GM18505 (cell line): Measurements from ENCODE around the gene IMPA2.

Experiments
- ATAC-seq: cut with Tn5 transposase; IDR thresholded peaks from one replicate; pipeline ENCODE4 v1.9.1; 2021; ENCODE audit not compliant: unreplicated experiment
- POLR2A ChIP-seq: IDR thresholded peaks from 4 replicates; pipeline ENCODE4 v1.6.1; 2011; ENCODE audit warnings: borderline replicate concordance; ENCODE audit not compliant: insufficient read depth, insufficient read length; ENCODE audit errors: extremely low read depth

Gene IMPA2

DNA sequence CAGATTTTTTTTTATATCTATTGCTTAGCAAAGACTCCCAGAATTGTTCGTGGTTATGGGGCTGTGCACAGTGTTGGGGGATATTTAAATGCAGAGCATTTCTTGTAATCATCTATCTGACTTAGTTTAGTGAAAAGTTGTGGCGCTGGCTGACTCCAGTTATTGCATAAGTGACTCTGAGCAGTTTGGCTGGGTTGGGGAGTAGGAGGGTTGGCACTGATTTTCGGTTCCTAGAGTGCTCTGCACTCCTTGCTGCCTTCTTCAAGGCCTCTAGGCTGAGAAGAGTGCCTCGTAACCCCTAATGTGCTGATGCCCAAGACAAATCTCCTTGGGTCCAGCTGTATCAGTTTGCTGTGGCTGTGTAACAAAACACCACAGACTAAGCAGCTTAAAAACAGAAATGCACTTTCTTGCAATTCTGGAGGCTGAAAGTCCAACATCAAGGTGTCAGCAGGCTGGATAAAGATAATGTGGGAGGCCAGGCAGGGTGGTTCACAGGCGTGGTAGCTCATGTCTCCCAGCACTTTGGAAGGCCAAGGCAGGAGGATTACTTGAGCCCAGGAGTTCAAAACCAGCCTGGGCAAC lies 6.5 kb upstream of the IMPA2 start:
- no peak for TF ChIP-seq POLR2A
- no peak for ATAC-seq

DNA sequence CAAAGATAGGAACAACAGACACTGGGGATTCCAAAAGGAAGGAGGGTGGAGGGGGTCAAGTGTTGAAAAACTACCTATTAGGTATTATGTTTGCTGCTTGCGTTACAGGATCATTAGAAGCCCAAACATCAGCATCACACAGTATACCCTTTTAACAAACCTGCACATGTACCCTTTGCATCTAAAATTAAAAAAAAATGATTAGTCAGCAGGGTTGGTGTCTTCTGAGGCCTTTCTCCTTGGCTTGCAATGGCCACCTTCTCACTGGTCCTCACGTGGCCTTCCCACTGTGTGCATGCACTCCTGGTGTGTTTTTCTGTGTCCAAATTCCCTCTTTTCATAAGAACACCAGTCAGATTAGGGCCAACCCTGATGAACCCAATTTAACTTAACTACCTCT lies 5.6 kb upstream of the IMPA2 start:
- no peak for ATAC-seq
- TF ChIP-seq POLR2A: no peak

DNA sequence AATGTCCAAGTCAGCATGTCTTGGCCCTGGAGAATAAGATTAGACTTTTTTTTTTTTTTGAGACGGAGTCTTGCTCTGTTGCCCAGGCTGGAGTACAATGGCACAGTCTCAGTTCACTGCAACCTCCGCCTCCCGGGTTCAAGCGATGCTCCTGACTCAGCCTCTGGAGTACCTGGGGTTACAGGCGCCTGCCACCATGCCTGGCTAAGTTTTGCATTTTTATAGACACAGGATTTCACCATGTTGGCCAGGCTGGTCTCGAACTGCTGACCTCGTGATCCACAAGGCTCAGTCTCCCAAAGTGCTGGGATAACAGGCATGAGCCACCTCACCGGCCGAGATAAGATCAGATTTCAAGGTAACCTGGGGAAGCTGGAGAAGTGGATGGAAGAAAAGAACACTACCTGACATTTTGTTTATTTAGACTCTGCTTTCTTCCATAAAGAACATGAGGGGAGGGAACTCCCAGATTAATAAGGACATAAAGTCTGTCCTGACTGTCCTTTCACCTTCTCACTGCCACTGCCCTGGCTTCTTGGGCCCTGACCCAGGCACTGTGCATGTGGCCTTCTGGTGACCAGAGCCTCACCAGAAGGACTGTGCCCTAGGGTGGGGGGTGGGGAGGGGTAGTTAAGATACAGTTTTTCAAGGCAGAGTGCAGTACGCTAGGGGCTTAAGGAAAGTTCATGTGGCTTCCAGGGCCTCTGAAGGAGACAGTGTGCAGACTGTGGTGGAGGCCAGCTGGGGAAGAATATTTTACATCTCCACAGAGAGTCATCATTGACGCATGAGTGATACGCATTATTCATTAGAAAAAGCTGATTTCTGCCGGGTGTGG lies 4.8 kb upstream of the IMPA2 start:
- no peak for ATAC-seq
- TF ChIP-seq POLR2A: no peak

DNA sequence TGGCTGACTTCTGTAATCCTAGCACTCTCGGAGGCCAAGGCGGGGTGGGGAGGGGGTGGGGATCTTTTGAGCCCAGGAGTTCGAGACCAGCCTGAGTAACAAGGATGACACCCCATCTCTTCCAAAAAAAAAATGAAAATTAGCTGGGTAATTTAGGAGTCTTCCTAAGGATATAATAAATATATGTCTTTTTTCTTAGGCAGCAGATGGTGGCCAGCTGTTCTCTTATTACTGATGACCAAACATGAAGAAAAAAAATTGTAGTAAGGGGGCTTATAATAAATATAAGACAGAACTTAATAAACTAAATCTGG lies 4.2 kb upstream of the IMPA2 start:
- ATAC-seq: no peak
- TF ChIP-seq POLR2A: no peak

DNA sequence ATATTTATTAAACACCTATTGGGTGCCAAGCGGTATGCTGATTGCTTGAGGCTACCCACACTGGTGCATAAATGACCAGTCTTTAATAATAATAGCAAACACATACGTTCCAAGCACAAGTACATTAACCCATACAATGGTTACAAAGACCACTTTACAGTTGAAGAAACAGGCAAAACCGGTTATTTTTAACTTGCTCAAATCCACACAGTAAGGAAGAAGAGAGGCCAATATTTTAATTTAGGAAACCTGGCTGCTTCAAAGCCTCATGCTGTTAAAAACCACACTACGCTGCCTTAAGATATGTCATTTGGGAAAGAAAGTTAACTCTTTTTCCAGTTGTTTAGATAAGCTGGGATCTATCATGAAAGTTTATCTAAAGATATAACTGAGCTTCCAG lies 2.4 kb upstream of the IMPA2 start:
- no peak for ATAC-seq
- no peak for TF ChIP-seq POLR2A

DNA sequence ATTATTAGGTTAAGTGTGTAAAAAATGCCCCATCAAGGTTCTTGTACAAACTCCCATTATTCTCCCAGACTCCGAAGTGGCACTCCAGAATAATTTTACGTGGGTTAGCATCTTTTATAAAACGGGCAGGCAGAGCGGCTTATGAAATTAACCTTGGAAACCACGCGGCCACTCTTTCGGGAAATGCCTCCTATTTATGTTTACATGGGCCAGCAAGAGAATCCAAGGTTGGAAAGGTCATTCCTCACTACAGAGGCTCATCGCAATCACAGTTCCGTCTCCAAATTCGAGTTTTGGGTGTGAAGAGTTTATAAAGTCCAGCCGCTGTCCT lies 1.2 kb upstream of the IMPA2 start:
- no peak for TF ChIP-seq POLR2A
- no peak for ATAC-seq

DNA sequence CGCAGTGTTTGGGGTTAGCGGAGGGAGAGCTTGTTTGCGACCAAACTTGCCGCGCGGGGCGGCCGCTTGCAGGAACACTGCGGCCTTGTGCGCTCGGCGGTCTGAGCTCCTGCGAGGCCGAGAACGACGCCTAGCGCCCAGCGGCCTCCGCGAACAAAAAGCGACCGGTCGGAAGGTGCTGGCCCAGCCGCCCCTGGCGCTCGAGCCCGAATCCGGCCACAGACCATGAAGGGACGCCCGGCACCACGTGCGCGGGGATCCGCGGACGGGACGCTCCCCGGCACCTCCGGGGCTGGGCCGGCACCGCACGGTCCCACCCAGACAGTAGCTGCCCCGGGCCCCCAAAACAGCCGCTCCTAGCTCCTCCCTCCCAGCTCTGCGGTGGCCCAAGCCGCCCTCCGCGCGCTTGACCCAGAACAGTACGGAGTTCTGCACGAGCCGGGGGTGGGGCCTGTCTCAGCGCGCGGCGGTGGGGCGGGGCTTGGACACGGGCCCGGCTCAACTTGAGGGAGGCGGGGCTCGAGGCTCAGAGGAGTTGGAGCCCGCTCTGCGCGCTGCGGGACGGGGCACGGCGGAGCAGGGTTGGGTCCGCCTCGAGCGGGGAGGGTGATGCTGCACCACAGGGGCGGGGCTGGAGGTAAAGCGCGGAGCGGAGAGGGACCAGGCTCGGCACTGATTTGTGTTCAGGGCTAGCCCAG lies 664 bp upstream of the IMPA2 start:
- TF ChIP-seq POLR2A: peak; percentile 57
- ATAC-seq: peak; percentile 87

DNA sequence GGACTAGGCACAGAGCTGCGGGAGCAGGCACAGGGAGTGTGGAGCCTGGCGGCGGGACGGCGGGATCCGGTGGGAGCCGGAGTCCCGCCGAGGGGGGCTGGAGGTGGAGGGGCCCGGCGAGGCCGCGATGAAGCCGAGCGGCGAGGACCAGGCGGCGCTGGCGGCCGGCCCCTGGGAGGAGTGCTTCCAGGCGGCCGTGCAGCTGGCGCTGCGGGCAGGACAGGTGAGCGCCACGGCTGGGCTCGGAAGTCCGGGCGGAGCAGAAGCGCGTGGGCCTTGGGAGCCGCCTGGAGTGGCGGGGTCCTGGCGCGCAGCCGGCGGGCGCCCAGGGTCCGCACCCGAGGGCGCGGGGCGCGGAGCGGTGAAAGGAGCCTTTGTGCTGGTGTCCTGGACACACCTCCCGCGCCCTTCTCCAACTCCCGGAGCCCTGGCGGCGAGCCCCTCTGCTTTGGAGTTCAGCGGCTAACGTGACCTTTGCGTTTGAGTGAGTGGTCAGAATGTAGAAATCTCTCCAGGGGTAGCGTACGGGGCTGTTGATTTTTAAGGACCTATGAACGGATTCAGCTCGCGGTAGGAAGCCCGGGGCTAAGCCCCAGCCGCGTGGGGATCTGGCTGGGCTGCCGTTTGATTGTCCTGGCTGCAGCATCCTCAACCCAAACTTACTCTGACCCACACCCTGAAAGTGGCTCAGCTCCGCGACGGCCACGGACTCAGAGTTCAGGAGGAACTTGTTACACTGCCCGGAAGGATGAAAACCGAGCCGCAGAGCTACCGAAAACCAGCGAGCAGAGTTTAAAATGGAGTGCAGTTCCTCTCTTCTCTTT lies 448 bp downstream of the IMPA2 start:
- peak; percentile 35 for TF ChIP-seq POLR2A
- peak; percentile 31 for ATAC-seq

DNA sequence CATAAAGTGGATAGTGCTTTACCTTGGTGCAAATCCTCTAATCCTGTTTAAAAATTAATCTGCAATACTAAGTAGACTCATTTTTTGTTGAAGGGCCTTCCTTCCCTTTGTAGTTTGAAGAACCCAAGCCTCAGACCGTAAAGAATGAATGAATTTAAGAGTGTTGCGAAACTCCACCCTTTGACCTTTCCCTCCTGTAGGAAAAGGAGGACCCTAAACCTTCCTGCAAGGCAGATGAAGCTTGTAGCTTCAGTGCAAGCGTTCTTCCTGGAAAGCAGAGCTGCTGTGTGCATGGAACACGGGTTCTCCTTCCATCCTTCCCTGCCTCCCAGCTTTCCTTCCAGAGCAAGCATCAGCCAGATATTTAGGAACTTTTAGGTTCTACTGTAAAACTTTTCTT lies 1.7 kb downstream of the IMPA2 start:
- no peak for TF ChIP-seq POLR2A

DNA sequence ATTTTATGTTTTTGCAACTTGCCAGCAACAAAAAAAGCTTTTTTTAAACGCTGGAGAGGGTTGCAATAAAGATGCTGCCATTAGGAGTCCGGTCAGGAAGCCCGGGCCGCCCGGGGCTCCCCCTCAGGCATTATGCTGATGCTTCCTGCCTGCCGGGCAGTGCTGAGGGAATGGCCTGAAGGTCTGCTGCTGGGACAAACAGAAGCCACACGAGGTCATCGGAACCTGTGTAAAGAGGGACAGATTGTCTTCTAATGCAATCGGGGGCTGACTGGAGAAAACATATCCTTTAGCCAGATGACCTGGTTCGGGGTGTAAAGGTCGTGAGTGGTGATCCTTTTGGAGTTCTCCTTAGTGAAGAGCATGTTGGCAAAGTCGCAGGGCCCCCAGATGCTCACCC lies 2.3 kb downstream of the IMPA2 start:
- TF ChIP-seq POLR2A: no peak
- ATAC-seq: no peak

More for the DNA sequence above, 1.7 kb downstream of the IMPA2 start:
- ATAC-seq: no peak

DNA sequence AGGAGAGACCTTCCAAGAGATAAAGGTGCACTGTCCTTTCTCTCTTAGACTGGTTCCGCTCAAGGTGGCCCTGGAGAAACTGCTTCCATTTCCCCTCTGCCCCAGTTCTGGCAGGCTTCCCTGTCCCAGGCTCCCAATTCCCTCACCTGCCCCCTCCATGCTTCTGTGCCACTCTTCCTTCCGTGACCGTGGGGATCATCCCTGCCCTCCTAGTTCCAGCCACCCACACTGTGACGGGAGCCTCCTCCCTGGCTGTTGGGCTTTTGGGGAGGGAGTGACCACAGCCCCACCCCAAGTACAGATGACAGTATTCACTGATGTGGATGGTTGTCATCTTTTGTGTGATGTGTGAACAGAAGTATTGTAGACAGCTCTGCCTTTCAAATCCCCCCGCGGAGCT lies 2.8 kb downstream of the IMPA2 start:
- ATAC-seq: no peak

DNA sequence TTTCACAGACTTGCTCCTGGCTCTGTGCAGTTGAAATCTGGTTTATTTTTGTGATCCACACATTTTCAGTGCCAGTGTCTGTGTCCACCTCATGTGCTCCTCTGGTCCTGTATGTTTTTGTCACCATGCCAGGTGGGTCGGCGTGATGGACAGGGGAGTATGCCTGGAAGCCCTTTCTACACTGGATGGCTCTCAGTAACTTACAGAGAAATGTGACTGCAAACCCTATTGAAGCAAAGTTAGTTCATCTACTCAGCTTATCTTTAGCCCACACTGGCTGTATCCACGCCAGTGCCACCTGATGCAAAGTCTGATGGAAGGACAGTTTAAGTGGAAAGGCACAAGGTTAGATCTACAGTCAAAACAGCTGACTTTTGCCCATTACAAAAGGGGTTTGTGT lies 4.3 kb downstream of the IMPA2 start:
- ATAC-seq: no peak
- no peak for TF ChIP-seq POLR2A

More for the DNA sequence above, 2.8 kb downstream of the IMPA2 start:
- no peak for TF ChIP-seq POLR2A

DNA sequence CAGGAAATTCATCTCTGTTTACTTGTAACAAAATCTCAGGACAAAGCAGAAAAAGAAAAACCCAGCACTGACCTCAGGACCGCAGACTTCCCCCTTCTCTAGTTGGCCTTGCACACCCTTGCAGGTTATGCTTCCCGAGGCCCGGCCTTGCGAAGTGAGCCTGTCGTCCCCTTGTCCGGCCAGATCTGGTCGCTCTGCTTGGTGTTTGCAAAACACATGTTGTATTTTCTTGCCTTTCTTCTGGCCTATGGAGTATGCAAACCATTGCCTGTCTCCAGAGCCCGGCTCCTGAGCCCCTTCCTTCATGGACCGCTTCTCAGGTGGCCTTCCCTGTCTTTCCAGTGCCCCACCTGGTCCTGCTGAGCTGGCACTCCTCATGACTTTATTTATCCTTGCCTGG lies 4.8 kb downstream of the IMPA2 start:
- no peak for TF ChIP-seq POLR2A
- ATAC-seq: no peak
